B cell (primary cell): Measurements from ENCODE around the gene GSX2. TPM values are rescaled to one million over a fixed set of nuclear protein-coding genes. Genes with fewer than 3 reads are reported as not detected.

Experiments used
- ATAC-seq: fragments of 200-7000 bp; cut with Tn5 transposase; one replicate; pipeline ENCODE4 v1.10.0; 2021; ENCODE audit warnings: low read depth, mild to moderate bottlenecking, moderate number of reproducible peaks, moderate library complexity
- CTCF ChIA-PET: fragments of 350-600 bp; sonication (Branson Sonifier 250); formaldehyde crosslinking; loops from one replicate; lab custom pipeline; 2021; ENCODE audit warnings: antibody characterized with exemption, inconsistent platforms; lab: Charles Lee
- POLR2A ChIA-PET: fragments of 350-600 bp; sonication (Branson Sonifier 250); formaldehyde crosslinking; loops from one replicate; lab custom pipeline; 2021; ENCODE audit warnings: antibody characterized with exemption; lab: Charles Lee
- DNase-seq: peaks from one replicate; pipeline ENCODE4 v3.0.0; 2013
- H2AFZ ChIP-seq: 2 replicates; pipeline ENCODE4 v1.6.1; 2012; ENCODE audit warnings: mild to moderate bottlenecking, low read depth, low read length; ENCODE audit not compliant: insufficient read depth, poor library complexity, severe bottlenecking
- H3K27ac ChIP-seq, 2 donors: 1 replicate in 1 of 2; 2 replicates in 1 of 2; pipeline ENCODE4 v1.5.1; 2012 to 2013; ENCODE audit warnings: low read length in 2 of 2, mild to moderate bottlenecking in 2 of 2, moderate library complexity in 1 of 2
- H3K27me3 ChIP-seq, 4 experiments: fragments of 200-600 bp in 1 of 4; sonication (generic) in 1 of 4; replicated peaks in 1 of 4; 1 replicate in 2 of 4; 2 replicates in 2 of 4; pipeline versions ENCODE4 v1.6.1 to v1.7.0; 2013 to 2016; ENCODE audit warnings: low read length in 3 of 4, mild to moderate bottlenecking in 2 of 4, mixed read lengths in 1 of 4, moderate library complexity in 1 of 4; ENCODE audit not compliant: insufficient read depth in 4 of 4, control insufficient read depth in 3 of 4; ENCODE audit errors: control extremely low read depth in 1 of 4
- H3K36me3 ChIP-seq, 2 experiments: replicated peaks in 1 of 2; 1 replicate in 1 of 2; 2 replicates in 1 of 2; pipeline versions ENCODE4 v1.6.1 to v1.7.1; 2013; ENCODE audit warnings: low read length in 1 of 2; ENCODE audit not compliant: insufficient read depth in 2 of 2, control insufficient read depth in 1 of 2; ENCODE audit errors: control extremely low read depth in 1 of 2, extremely low read depth in 1 of 2
- H3K4me1 ChIP-seq, 2 donors: fragments of 200-600 bp in 1 of 2; sonication (generic) in 1 of 2; 1 replicate in 1 of 2; 2 replicates in 1 of 2; pipeline versions ENCODE4 v1.5.1 to v1.6.1; 2013 to 2017; ENCODE audit warnings: low read length in 2 of 2; ENCODE audit not compliant: control insufficient read depth in 2 of 2, insufficient read depth in 2 of 2
- H3K4me2 ChIP-seq: replicated peaks from 2 replicates; pipeline ENCODE3; 2012; ENCODE audit warnings: mild to moderate bottlenecking, low read depth, low read length; ENCODE audit not compliant: poor library complexity, severe bottlenecking
- H3K4me3 ChIP-seq, 5 experiments: fragments of 200-600 bp in 1 of 5; sonication (generic) in 1 of 5; 1 replicate in 3 of 5; 2 replicates in 2 of 5; pipeline versions ENCODE4 v1.5.1 to v1.7.0; 2011 to 2016; ENCODE audit warnings: low read length in 4 of 5, mild to moderate bottlenecking in 4 of 5, low read depth in 2 of 5, control low read depth in 1 of 5, moderate library complexity in 1 of 5; ENCODE audit not compliant: insufficient read depth in 1 of 5; ENCODE audit errors: control extremely low read depth in 1 of 5, extremely low read depth in 1 of 5
- H3K79me2 ChIP-seq: fragments of 200-600 bp; sonication (generic); one replicate; pipeline ENCODE4 v1.6.0; 2016; ENCODE audit warnings: low read length; ENCODE audit not compliant: control insufficient read depth, insufficient read depth
- H3K9ac ChIP-seq: fragments of 200-600 bp; sonication (generic); 2 replicates; pipeline ENCODE4 v1.6.1; 2017; ENCODE audit warnings: mild to moderate bottlenecking, low read length, moderate library complexity
- H3K9me3 ChIP-seq, 3 donors: one replicate each; pipeline versions ENCODE4 v1.6.1 to v1.7.1; 2013; ENCODE audit warnings: low read length in 2 of 3; ENCODE audit not compliant: control insufficient read depth in 2 of 3, insufficient read depth in 1 of 3; ENCODE audit errors: control extremely low read depth in 1 of 3
- H4K20me1 ChIP-seq: 2 replicates; pipeline ENCODE4 v1.6.0; 2012; ENCODE audit warnings: mild to moderate bottlenecking, low read length; ENCODE audit not compliant: insufficient read depth, control insufficient read depth, poor library complexity, severe bottlenecking
- H3K27ac Mint-ChIP-seq: one replicate; pipeline ENCODE4 v1.8.0; 2021; ENCODE audit warnings: mixed read lengths
- H3K27me3 Mint-ChIP-seq: one replicate; pipeline ENCODE4 v1.8.0; 2021; ENCODE audit warnings: mixed read lengths
- H3K4me1 Mint-ChIP-seq: one replicate; pipeline ENCODE4 v1.8.0; 2021; ENCODE audit warnings: mixed read lengths
- H3K4me3 Mint-ChIP-seq: one replicate; pipeline ENCODE4 v1.8.0; 2021; ENCODE audit warnings: mixed read lengths
- H3K9me3 Mint-ChIP-seq: one replicate; pipeline ENCODE4 v1.8.0; 2022; ENCODE audit warnings: mixed read lengths; ENCODE audit not compliant: insufficient read depth
- EZH2 ChIP-seq: IDR thresholded peaks from 2 replicates; pipeline ENCODE4 v1.6.1; 2012; ENCODE audit warnings: borderline replicate concordance, low read depth, mild to moderate bottlenecking, moderate library complexity, low read length; ENCODE audit not compliant: insufficient read depth, poor library complexity, severe bottlenecking
- WGBS: methylation state at CpG from one replicate; pipeline ENCODE4 v1.1.5; 2013; ENCODE audit warnings: missing lambda C conversion rate; ENCODE audit not compliant: insufficient coverage; 5-methylcytosine and 5-hydroxymethylcytosine counted together
- intact Hi-C: fragments of 100-400 bp; cut with micrococcal nuclease; formaldehyde crosslinking; loops from one replicate; pipeline ENCODE4 v1.10.0; 2022
- polyA plus RNA-seq: library from polyadenylated mRNA; depleted of rRNA; stranded (reverse); fragments of >200 nt; gene quantifications from 2 replicates; pipeline ENCODE4 v1.2.3, GENCODE V29; 2012
- total RNA-seq, 2 donors: library from RNA; stranded (reverse); fragments of 120-200 nt in 1 of 2; gene quantifications; 1 replicate in 1 of 2; 2 replicates in 1 of 2; pipeline versions ENCODE4 v1.2.3 to v1.2.4, GENCODE V29; 2013 to 2022
- TF ChIP-seq, protein P1 (sequence below): fragments of 200-600 bp; IDR thresholded peaks from one replicate; pipeline ENCODE4 v1.8.0; 2022; ENCODE audit warnings: antibody characterized with exemption, mild to moderate bottlenecking

The GSX2 gene
- total and polyA plus RNA-seq, 2 donors (not counting 1 experiment from before 2014, with no cell fraction given): 0.34 to 0.47 TPM

DNA sequence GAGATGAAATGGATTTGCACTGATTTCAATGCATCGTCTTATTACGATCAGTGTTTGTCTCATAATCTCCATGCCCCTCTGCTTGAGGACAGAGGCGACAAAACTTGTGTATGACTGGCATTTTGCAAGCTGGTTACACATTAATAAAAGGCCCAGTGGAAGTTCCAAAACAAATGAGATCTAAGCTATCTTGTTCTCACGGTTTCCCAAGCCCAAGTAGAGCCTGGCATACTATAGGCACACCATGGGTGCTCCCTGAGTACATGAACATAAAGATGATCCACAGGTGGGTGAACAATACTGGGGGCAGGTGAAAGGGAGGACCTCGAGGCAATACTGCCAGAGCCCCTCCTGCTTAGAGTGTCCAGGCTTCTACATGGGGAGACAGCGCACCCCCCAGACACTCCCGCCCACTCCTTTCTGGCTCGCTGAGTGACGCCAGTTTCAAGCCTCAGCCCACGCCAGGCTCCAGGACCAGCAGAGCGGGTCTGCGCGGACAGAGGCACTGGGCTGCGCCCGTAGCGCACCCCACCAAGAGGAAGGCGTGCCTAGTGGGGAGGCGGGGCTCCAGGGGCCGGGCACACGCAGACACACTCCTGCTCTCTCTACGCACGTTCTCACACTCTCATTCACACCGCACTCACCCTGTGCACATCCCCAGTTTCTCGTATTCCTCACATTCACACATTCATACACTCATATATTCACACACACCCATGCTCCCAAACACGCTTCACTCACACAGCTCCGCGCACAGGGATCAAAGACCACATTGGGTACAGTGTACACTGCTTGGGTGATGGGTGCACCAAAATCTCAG, 8.9 kb upstream of the GSX2 start:
- POLR2A ChIA-PET: no interaction called here
- Histone ChIP-seq H3K27ac (no peak overlapping the region), H3K9ac (peak overlapping the region; percentile 59), H3K4me3 (peak overlapping the region; percentile 41 to 59 (median 52)), H3K4me1 (peaks cover 33% of the 10 kb centered on the region in 2 donors), H2AFZ (peak overlapping the region; percentile 83), H4K20me1 (no peaks in the 10 kb centered on the region), H3K36me3 (no peaks in the 10 kb centered on the region), H3K27me3 (peaks cover 0 to 59% (median 50%) of the 10 kb centered on the region in 4 experiments), H3K4me2 (peak overlapping the region; percentile 87), H3K9me3 (peaks cover 0 to 29% (median 0%) of the 10 kb centered on the region in 3 donors), H3K79me2 (no peaks in the 10 kb centered on the region)
- DNase-seq: peak; percentile 48
- Mint-ChIP-seq H3K27ac (no peak overlapping the region), H3K4me1 (peaks cover 32% of the 10 kb centered on the region), H3K9me3 (peaks cover 3% of the 10 kb centered on the region), H3K27me3 (peaks cover 78% of the 10 kb centered on the region), H3K4me3 (peak overlapping the region; percentile 89)
- CTCF ChIA-PET: no interaction called here
- peak; percentile 59 for ATAC-seq
- 27% methylated on average over 27 of the region's 27 CpGs for WGBS
- intact Hi-C loops: loop anchor here (1.0 kb wide), 1 partner anchor 10 kb away; no protein-coding TSS in a partner anchor
- TF ChIP-seq, protein P1, sequence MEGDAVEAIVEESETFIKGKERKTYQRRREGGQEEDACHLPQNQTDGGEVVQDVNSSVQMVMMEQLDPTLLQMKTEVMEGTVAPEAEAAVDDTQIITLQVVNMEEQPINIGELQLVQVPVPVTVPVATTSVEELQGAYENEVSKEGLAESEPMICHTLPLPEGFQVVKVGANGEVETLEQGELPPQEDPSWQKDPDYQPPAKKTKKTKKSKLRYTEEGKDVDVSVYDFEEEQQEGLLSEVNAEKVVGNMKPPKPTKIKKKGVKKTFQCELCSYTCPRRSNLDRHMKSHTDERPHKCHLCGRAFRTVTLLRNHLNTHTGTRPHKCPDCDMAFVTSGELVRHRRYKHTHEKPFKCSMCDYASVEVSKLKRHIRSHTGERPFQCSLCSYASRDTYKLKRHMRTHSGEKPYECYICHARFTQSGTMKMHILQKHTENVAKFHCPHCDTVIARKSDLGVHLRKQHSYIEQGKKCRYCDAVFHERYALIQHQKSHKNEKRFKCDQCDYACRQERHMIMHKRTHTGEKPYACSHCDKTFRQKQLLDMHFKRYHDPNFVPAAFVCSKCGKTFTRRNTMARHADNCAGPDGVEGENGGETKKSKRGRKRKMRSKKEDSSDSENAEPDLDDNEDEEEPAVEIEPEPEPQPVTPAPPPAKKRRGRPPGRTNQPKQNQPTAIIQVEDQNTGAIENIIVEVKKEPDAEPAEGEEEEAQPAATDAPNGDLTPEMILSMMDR: no peak
- no peak for TF ChIP-seq EZH2
